ENCODE measurements around the gene C3orf20. TPM values are rescaled to one million over a fixed set of nuclear protein-coding genes. Genes with fewer than 3 reads are reported as not detected.
A peak's percentile ranks its signal among the peaks of the same experiment; 100 is the strongest.

C3orf20 gene
- total and polyA plus RNA-seq, 2 experiments from 2014 or later, result not detected

DNA sequence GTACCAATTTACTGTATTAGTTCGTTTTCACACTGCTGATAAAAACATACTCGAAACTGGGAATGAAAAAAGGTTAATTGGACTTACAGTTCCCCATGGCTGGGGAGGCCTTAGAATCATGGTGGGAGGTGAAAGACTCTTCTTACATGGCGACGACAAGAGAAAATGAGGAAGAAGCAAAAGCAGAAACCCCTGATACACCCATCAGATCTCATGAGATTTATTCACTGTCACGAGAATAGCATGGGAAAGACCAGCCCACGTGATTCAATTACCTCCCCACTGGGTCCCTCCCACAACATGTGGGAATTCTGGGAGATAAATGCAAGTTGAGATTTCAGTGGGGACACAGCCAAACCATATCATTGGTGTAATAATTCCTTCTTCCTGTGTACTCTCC lies 69.6 kb downstream of the C3orf20 start:
- H3K4me2 ChIP-seq, result no peak overlapping the region
- DNase-seq (ENCODE audit: low spot score) (no peak), ATAC-seq (no peak)
- no peaks in the 10 kb centered on the region for H3K27me3 ChIP-seq (ENCODE audit: insufficient read depth)
- Mint-ChIP-seq H3K36me3 (ENCODE audit: low read depth) (0 out of 3 replicates have a peak, but pooled peaks cover 3% of the 10 kb centered on the region), H3K27ac (no peak overlapping the region), H3K4me3 (no peak overlapping the region), H3K9me3 (peaks cover 15% of the 10 kb centered on the region), H3K27me3 (ENCODE audit: insufficient read depth, low read depth, poor library complexity) (no peaks in the 10 kb centered on the region), H3K4me1 (no peaks in the 10 kb centered on the region)
- H4K20me1 ChIP-seq (replicated peaks; ENCODE audit: insufficient read depth), result no peaks in the 10 kb centered on the region
- H3K79me2 ChIP-seq (replicated peaks; ENCODE audit: insufficient read depth), result no peaks in the 10 kb centered on the region
- no peaks in the 10 kb centered on the region for H3K36me3 ChIP-seq (ENCODE audit: insufficient read depth)
- no peak overlapping the region for H3K27ac ChIP-seq (ENCODE audit: low read depth)
- no peaks in the 10 kb centered on the region for H3F3A ChIP-seq (replicated peaks; ENCODE audit: low read depth)
- no peak overlapping the region for H3K4me3 ChIP-seq
- no peaks in the 10 kb centered on the region for H3K9me2 ChIP-seq (ENCODE audit: insufficient read depth)
- TF ChIP-seq EZH2phosphoT487 (IDR thresholded peaks at IDR 0.05; ENCODE audit: unreplicated experiment) (no peak), CTCF (conservative IDR thresholded peaks at IDR 0.05; ENCODE audit: low read depth in 2 of 2) (no peak), JUNB (IDR thresholded peaks at IDR 0.05; ENCODE audit: unreplicated experiment) (no peak), STAT1 (IDR thresholded peaks at IDR 0.05; ENCODE audit: unreplicated experiment) (no peak), NANOG (IDR thresholded peaks at IDR 0.05; ENCODE audit: borderline replicate concordance) (no peak)
- no peaks in the 10 kb centered on the region for H3K4me1 ChIP-seq (ENCODE audit: insufficient read depth)
- H2AFZ ChIP-seq, result 0 out of 2 replicates have a peak overlapping the region, but pooled peaks have one; percentile 18

GRCh38 chr3:14750650-14751049 lies 75.7 kb downstream of the C3orf20 start:
- Histone ChIP-seq H3K27me3 (ENCODE audit: insufficient read depth) (no peaks in the 10 kb centered on the region), H3K79me2 (replicated peaks; ENCODE audit: insufficient read depth) (no peaks in the 10 kb centered on the region), H4K20me1 (replicated peaks; ENCODE audit: insufficient read depth) (no peaks in the 10 kb centered on the region), H3K4me1 (ENCODE audit: insufficient read depth) (no peaks in the 10 kb centered on the region), H3K9me2 (ENCODE audit: insufficient read depth) (no peaks in the 10 kb centered on the region), H3K4me2 (no peak overlapping the region), H3K27ac (ENCODE audit: low read depth) (no peak overlapping the region), H3F3A (replicated peaks; ENCODE audit: low read depth) (no peaks in the 10 kb centered on the region), H3K4me3 (no peak overlapping the region), H2AFZ (no peak overlapping the region), H3K36me3 (ENCODE audit: insufficient read depth) (no peaks in the 10 kb centered on the region)
- no peaks in the 10 kb centered on the region for H3K36me3 Mint-ChIP-seq (ENCODE audit: low read depth)
- DNase-seq (ENCODE audit: low spot score) (no peak), ATAC-seq (no peak)
- no peaks in the 10 kb centered on the region; the same call in 2 of the 3 replicates for H3K9me3 Mint-ChIP-seq
- H3K27ac Mint-ChIP-seq, result no peak overlapping the region
- no peak for TF ChIP-seq ZNF114 (CRISPR knock-in tag; IDR thresholded peaks at IDR 0.05)
- no peak for TF ChIP-seq JUNB (IDR thresholded peaks at IDR 0.05; ENCODE audit: unreplicated experiment)
- no peak for TF ChIP-seq STAT1 (IDR thresholded peaks at IDR 0.05; ENCODE audit: unreplicated experiment)
- TF ChIP-seq, protein P1, sequence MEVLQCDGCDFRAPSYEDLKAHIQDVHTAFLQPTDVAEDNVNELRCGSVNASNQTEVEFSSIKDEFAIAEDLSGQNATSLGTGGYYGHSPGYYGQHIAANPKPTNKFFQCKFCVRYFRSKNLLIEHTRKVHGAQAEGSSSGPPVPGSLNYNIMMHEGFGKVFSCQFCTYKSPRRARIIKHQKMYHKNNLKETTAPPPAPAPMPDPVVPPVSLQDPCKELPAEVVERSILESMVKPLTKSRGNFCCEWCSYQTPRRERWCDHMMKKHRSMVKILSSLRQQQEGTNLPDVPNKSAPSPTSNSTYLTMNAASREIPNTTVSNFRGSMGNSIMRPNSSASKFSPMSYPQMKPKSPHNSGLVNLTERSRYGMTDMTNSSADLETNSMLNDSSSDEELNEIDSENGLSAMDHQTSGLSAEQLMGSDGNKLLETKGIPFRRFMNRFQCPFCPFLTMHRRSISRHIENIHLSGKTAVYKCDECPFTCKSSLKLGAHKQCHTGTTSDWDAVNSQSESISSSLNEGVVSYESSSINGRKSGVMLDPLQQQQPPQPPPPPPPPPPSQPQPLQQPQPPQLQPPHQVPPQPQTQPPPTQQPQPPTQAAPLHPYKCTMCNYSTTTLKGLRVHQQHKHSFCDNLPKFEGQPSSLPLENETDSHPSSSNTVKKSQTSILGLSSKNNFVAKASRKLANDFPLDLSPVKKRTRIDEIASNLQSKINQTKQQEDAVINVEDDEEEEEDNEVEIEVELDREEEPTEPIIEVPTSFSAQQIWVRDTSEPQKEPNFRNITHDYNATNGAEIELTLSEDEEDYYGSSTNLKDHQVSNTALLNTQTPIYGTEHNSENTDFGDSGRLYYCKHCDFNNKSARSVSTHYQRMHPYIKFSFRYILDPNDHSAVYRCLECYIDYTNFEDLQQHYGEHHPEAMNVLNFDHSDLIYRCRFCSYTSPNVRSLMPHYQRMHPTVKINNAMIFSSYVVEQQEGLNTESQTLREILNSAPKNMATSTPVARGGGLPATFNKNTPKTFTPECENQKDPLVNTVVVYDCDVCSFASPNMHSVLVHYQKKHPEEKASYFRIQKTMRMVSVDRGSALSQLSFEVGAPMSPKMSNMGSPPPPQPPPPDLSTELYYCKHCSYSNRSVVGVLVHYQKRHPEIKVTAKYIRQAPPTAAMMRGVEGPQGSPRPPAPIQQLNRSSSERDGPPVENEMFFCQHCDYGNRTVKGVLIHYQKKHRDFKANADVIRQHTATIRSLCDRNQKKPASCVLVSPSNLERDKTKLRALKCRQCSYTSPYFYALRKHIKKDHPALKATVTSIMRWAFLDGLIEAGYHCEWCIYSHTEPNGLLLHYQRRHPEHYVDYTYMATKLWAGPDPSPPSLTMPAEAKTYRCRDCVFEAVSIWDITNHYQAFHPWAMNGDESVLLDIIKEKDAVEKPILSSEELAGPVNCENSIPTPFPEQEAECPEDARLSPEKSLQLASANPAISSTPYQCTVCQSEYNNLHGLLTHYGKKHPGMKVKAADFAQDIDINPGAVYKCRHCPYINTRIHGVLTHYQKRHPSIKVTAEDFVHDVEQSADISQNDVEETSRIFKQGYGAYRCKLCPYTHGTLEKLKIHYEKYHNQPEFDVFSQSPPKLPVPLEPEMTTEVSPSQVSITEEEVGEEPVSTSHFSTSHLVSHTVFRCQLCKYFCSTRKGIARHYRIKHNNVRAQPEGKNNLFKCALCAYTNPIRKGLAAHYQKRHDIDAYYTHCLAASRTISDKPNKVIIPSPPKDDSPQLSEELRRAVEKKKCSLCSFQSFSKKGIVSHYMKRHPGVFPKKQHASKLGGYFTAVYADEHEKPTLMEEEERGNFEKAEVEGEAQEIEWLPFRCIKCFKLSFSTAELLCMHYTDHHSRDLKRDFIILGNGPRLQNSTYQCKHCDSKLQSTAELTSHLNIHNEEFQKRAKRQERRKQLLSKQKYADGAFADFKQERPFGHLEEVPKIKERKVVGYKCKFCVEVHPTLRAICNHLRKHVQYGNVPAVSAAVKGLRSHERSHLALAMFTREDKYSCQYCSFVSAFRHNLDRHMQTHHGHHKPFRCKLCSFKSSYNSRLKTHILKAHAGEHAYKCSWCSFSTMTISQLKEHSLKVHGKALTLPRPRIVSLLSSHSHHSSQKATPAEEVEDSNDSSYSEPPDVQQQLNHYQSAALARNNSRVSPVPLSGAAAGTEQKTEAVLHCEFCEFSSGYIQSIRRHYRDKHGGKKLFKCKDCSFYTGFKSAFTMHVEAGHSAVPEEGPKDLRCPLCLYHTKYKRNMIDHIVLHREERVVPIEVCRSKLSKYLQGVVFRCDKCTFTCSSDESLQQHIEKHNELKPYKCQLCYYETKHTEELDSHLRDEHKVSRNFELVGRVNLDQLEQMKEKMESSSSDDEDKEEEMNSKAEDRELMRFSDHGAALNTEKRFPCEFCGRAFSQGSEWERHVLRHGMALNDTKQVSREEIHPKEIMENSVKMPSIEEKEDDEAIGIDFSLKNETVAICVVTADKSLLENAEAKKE (CRISPR knock-in tag; IDR thresholded peaks at IDR 0.05), result no peak
- TF ChIP-seq CTCF (conservative IDR thresholded peaks at IDR 0.05; ENCODE audit: low read depth in 2 of 2), result no peak
- no peak for TF ChIP-seq POLR2AphosphoS5 (IDR thresholded peaks at IDR 0.05; ENCODE audit: low read depth)
- no peak for TF ChIP-seq CREB1 (CRISPR knock-in tag; IDR thresholded peaks at IDR 0.05; ENCODE audit: low read depth)
- TF ChIP-seq, protein P2, sequence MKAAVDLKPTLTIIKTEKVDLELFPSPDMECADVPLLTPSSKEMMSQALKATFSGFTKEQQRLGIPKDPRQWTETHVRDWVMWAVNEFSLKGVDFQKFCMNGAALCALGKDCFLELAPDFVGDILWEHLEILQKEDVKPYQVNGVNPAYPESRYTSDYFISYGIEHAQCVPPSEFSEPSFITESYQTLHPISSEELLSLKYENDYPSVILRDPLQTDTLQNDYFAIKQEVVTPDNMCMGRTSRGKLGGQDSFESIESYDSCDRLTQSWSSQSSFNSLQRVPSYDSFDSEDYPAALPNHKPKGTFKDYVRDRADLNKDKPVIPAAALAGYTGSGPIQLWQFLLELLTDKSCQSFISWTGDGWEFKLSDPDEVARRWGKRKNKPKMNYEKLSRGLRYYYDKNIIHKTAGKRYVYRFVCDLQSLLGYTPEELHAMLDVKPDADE (IDR thresholded peaks at IDR 0.05), result no peak
- H3K4me1 Mint-ChIP-seq, result no peaks in the 10 kb centered on the region
- H3K4me3 Mint-ChIP-seq, result no peak overlapping the region
- peaks cover 5% of the 10 kb centered on the region for H3K27me3 Mint-ChIP-seq (ENCODE audit: insufficient read depth, low read depth, poor library complexity)
